WTC11 (cell line): ENCODE data around the gene CHD6. TPM values are rescaled to one million over a fixed set of nuclear protein-coding genes. Genes with fewer than 3 reads are reported as not detected.

Source experiments
- ATAC-seq: fragments of 200-7000 bp; cut with Tn5 transposase; 2 replicates; pipeline ENCODE4 v1.10.0; 2021; ENCODE audit warnings: mild to moderate bottlenecking, moderate library complexity
- CTCF ChIA-PET: fragments of 300-600 bp; sonication (Branson Sonifier 250); formaldehyde crosslinking; loops from one replicate; lab custom pipeline; 2021; ENCODE audit warnings: antibody characterized with exemption; lab: Charles Lee
- POLR2A ChIA-PET: fragments of 350-600 bp; sonication (Branson Sonifier 250); formaldehyde crosslinking; loops from one replicate; lab custom pipeline; 2021; ENCODE audit warnings: antibody characterized with exemption; lab: Charles Lee
- DNase-seq: peaks from one replicate; pipeline ENCODE4 v3.0.0; 2021; ENCODE audit warnings: low spot score
- H3K27ac Mint-ChIP-seq: 2 replicates; pipeline ENCODE4 v1.8.0; 2021; ENCODE audit warnings: mixed read lengths
- H3K27me3 Mint-ChIP-seq: 2 replicates; pipeline ENCODE4 v1.8.0; 2021; ENCODE audit warnings: low read depth, mild to moderate bottlenecking, moderate library complexity, mixed read lengths
- H3K36me3 Mint-ChIP-seq: 2 replicates; pipeline ENCODE4 v1.8.0; 2021; ENCODE audit warnings: mixed read lengths
- H3K4me1 Mint-ChIP-seq: 2 replicates; pipeline ENCODE4 v1.8.0; 2022; ENCODE audit warnings: mixed read lengths
- H3K4me3 Mint-ChIP-seq: 2 replicates; pipeline ENCODE4 v1.8.0; 2021; ENCODE audit warnings: mild to moderate bottlenecking, moderate library complexity, mixed read lengths
- H3K9me3 Mint-ChIP-seq: 2 replicates; pipeline ENCODE4 v1.8.0; 2021; ENCODE audit warnings: mixed read lengths
- ATF3 ChIP-seq: sonication (generic); formaldehyde crosslinking; conservative IDR thresholded peaks from 2 replicates; pipeline ENCODE4 v1.8.1; 2022; ENCODE audit warnings: mild to moderate bottlenecking, missing genetic modification reagents
- CBFB ChIP-seq: sonication (generic); formaldehyde crosslinking; IDR thresholded peaks from 2 replicates; pipeline ENCODE4 v1.8.1; 2022; ENCODE audit warnings: mild to moderate bottlenecking, low read depth, missing genetic modification reagents
- CREB1 ChIP-seq: sonication (generic); formaldehyde crosslinking; IDR thresholded peaks from 2 replicates; pipeline ENCODE4 v1.8.0; 2023; ENCODE audit warnings: mild to moderate bottlenecking, missing genetic modification reagents
- E2F1 ChIP-seq: sonication (generic); formaldehyde crosslinking; IDR thresholded peaks from 2 replicates; pipeline ENCODE4 v1.8.0; 2022; ENCODE audit warnings: mild to moderate bottlenecking, missing genetic modification reagents
- EMX1 ChIP-seq: fragments of 250-450 bp; sonication (Bioruptor Pico); IDR thresholded peaks from 2 replicates; pipeline ENCODE4 v1.8.0; 2021; ENCODE audit warnings: mild to moderate bottlenecking
- ESRRA ChIP-seq: sonication (generic); formaldehyde crosslinking; IDR thresholded peaks from 2 replicates; pipeline ENCODE4 v1.8.1; 2022; ENCODE audit warnings: mild to moderate bottlenecking, missing genetic modification reagents, borderline replicate concordance
- GTF2I ChIP-seq: fragments of 250-450 bp; sonication (Bioruptor Pico); conservative IDR thresholded peaks from 2 replicates; pipeline ENCODE4 v1.4.0; 2021; ENCODE audit warnings: mild to moderate bottlenecking
- KAT7 ChIP-seq: sonication (generic); formaldehyde crosslinking; IDR thresholded peaks from 2 replicates; pipeline ENCODE4 v1.8.1; 2023; ENCODE audit warnings: missing genetic modification reagents, mild to moderate bottlenecking, borderline replicate concordance
- NR2C2 ChIP-seq: sonication (generic); formaldehyde crosslinking; IDR thresholded peaks from 2 replicates; pipeline ENCODE4 v1.8.0; 2022; ENCODE audit warnings: mild to moderate bottlenecking, missing genetic modification reagents
- SMAD3 ChIP-seq: sonication (generic); formaldehyde crosslinking; IDR thresholded peaks from 2 replicates; pipeline ENCODE4 v1.8.0; 2022; ENCODE audit warnings: missing genetic modification reagents, mild to moderate bottlenecking, borderline replicate concordance
- SOX15 ChIP-seq: fragments of 250-450 bp; sonication (Bioruptor Pico); IDR thresholded peaks from 2 replicates; pipeline ENCODE4 v1.9.0; 2021; ENCODE audit warnings: mild to moderate bottlenecking
- STAT6 ChIP-seq: sonication (generic); formaldehyde crosslinking; conservative IDR thresholded peaks from 2 replicates; pipeline ENCODE4 v1.8.1; 2023; ENCODE audit warnings: mild to moderate bottlenecking, low read depth, missing genetic modification reagents, moderate library complexity
- ZBTB43 ChIP-seq: sonication (generic); formaldehyde crosslinking; IDR thresholded peaks from 2 replicates; pipeline ENCODE4 v1.8.1; 2023; ENCODE audit warnings: mild to moderate bottlenecking, missing genetic modification reagents
- ZNF121 ChIP-seq: sonication (generic); formaldehyde crosslinking; IDR thresholded peaks from 2 replicates; pipeline ENCODE4 v1.8.0; 2023; ENCODE audit warnings: missing genetic modification reagents
- ZNF138 ChIP-seq: sonication (generic); formaldehyde crosslinking; conservative IDR thresholded peaks from 2 replicates; pipeline ENCODE4 v1.8.1; 2022; ENCODE audit warnings: mild to moderate bottlenecking, moderate library complexity, missing genetic modification reagents
- ZNF219 ChIP-seq: sonication (generic); formaldehyde crosslinking; IDR thresholded peaks from 2 replicates; pipeline ENCODE4 v1.8.0; 2023; ENCODE audit warnings: missing genetic modification reagents, mild to moderate bottlenecking, borderline replicate concordance
- ZNF281 ChIP-seq: sonication (generic); formaldehyde crosslinking; IDR thresholded peaks from 2 replicates; pipeline ENCODE4 v1.8.0; 2023; ENCODE audit warnings: mild to moderate bottlenecking, missing genetic modification reagents
- ZNF512 ChIP-seq: sonication (generic); formaldehyde crosslinking; IDR thresholded peaks from 2 replicates; pipeline ENCODE4 v1.8.1; 2022; ENCODE audit warnings: missing genetic modification reagents, borderline replicate concordance
- ZSCAN18 ChIP-seq: fragments of 250-450 bp; sonication (Bioruptor Pico); IDR thresholded peaks from 2 replicates; pipeline ENCODE4 v2.1.2; 2022; ENCODE audit warnings: mild to moderate bottlenecking, moderate library complexity
- total RNA-seq: library from RNA; stranded (reverse); gene quantifications from 3 replicates; pipeline ENCODE4 v1.2.3, GENCODE V29; 2021

The CHD6 gene
- total RNA-seq, 1 experiment from 2014 or later, result 52.1 TPM

- CTCF ChIA-PET, result no interaction called here
Observed at GRCh38 chr20:41475503-41475902, 142.7 kb downstream of the CHD6 start.

More at GRCh38 chr20:41475503-41475902, 142.7 kb downstream of the CHD6 start:
- POLR2A ChIA-PET, result no interaction called here
- 0 out of 2 replicates have a peak, but pooled peaks cover 6% of the 10 kb centered on the region for H3K4me1 Mint-ChIP-seq
- TF ChIP-seq ZSCAN18 (no peak), SOX15 (CRISPR knock-in tag) (no peak), ZNF219 (CRISPR knock-in tag) (no peak), SMAD3 (no peak), ZNF281 (CRISPR knock-in tag) (no peak), KAT7 (CRISPR knock-in tag) (no peak), ZBTB43 (no peak), ZNF512 (CRISPR knock-in tag) (no peak), ZNF138 (CRISPR knock-in tag) (no peak), ZNF121 (CRISPR knock-in tag) (no peak), NR2C2 (no peak), CREB1 (no peak), E2F1 (CRISPR knock-in tag) (no peak), ESRRA (CRISPR knock-in tag) (no peak), ATF3 (CRISPR knock-in tag) (no peak), STAT6 (CRISPR knock-in tag) (no peak), CBFB (CRISPR knock-in tag) (no peak), EMX1 (CRISPR knock-in tag) (no peak), GTF2I (CRISPR knock-in tag) (no peak)
- no peak overlapping the region for H3K27ac Mint-ChIP-seq
- no peak for ATAC-seq
- H3K4me3 Mint-ChIP-seq, result no peak overlapping the region
- H3K9me3 Mint-ChIP-seq, result no peaks in the 10 kb centered on the region
- peaks cover 16% of the 10 kb centered on the region for H3K36me3 Mint-ChIP-seq
- H3K27me3 Mint-ChIP-seq, result no peaks in the 10 kb centered on the region
- DNase-seq, result no peak
